IMR-90 (cell line): ENCODE results near the gene SMIM7. TPM values are rescaled to one million over a fixed set of nuclear protein-coding genes. Genes with fewer than 3 reads are reported as not detected.

Experiments used
- ATAC-seq: fragments of 200-7000 bp; cut with Tn5 transposase; 2 replicates; pipeline ENCODE4 v1.9.1; 2020; ENCODE audit warnings: low read depth, mild to moderate bottlenecking, moderate library complexity
- BruUV-seq: library from RNA; stranded (reverse); fragments of 400-500 nt; replicated peaks from 2 replicates; lab custom pipeline; 2021; lab: Mats Ljungman, UMichigan
- CTCF ChIA-PET: fragments of 300-600 bp; formaldehyde crosslinking; extraction: SDS; loops from one replicate; lab custom pipeline; 2021; ENCODE audit warnings: antibody characterized with exemption; lab: Yijun Ruan, JAX
- POLR2A ChIA-PET: fragments of 300-600 bp; sonication (Branson Sonifier 250); formaldehyde crosslinking; loops from one replicate; lab custom pipeline; 2022; ENCODE audit warnings: antibody characterized with exemption; ENCODE audit not compliant: unreplicated experiment; lab: Charles Lee
- DNase-seq: peaks from one replicate; pipeline ENCODE4 v3.0.0; 2013
- H2AFZ ChIP-seq: replicated peaks from 2 replicates; pipeline ENCODE3; 2013; ENCODE audit warnings: low read length, mild to moderate bottlenecking; ENCODE audit not compliant: poor library complexity
- H2AK5ac ChIP-seq: 2 replicates; pipeline ENCODE4 v1.6.1; 2013; ENCODE audit warnings: low read depth, low read length, inconsistent platforms
- H2AK9ac ChIP-seq: replicated peaks from 2 replicates; pipeline ENCODE3; 2013; ENCODE audit warnings: mild to moderate bottlenecking, low read depth, low read length, moderate library complexity; ENCODE audit not compliant: poor library complexity
- H2BK120ac ChIP-seq: 2 replicates; pipeline ENCODE4 v1.6.1; 2013; ENCODE audit warnings: low read depth, low read length, inconsistent platforms
- H2BK15ac ChIP-seq: 3 replicates; pipeline ENCODE4 v1.6.1; 2013; ENCODE audit warnings: low read depth, low read length, inconsistent platforms
- H2BK20ac ChIP-seq: 2 replicates; pipeline ENCODE4 v1.6.1; 2013; ENCODE audit warnings: low read depth, mild to moderate bottlenecking, inconsistent platforms, low read length, moderate library complexity
- H2BK5ac ChIP-seq: 2 replicates; pipeline ENCODE4 v1.6.1; 2013; ENCODE audit warnings: mild to moderate bottlenecking, low read depth, low read length, inconsistent platforms; ENCODE audit not compliant: poor library complexity, severe bottlenecking
- H3K14ac ChIP-seq: replicated peaks from 2 replicates; pipeline ENCODE4 v1.6.1; 2013; ENCODE audit warnings: low read depth, low read length, inconsistent platforms
- H3K18ac ChIP-seq: 2 replicates; pipeline ENCODE4 v1.6.1; 2013; ENCODE audit warnings: low read depth, low read length, control low read depth
- H3K23ac ChIP-seq: 2 replicates; pipeline ENCODE4 v1.6.1; 2013; ENCODE audit warnings: low read depth, low read length, inconsistent platforms
- H3K27ac ChIP-seq: 2 replicates; pipeline ENCODE4 v1.5.1; 2013; ENCODE audit warnings: mild to moderate bottlenecking, control low read depth, low read length; ENCODE audit not compliant: insufficient read depth
- H3K27me3 ChIP-seq: 2 replicates; pipeline ENCODE4 v1.6.1; 2013; ENCODE audit warnings: low read length; ENCODE audit not compliant: control insufficient read depth, insufficient read depth
- H3K36me3 ChIP-seq: 2 replicates; pipeline ENCODE4 v1.6.1; 2013; ENCODE audit warnings: low read length, mixed read lengths; ENCODE audit not compliant: control insufficient read depth, insufficient read depth
- H3K4ac ChIP-seq: 2 replicates; pipeline ENCODE4 v1.6.1; 2013; ENCODE audit warnings: low read depth, low read length, inconsistent platforms
- H3K4me1 ChIP-seq: 2 replicates; pipeline ENCODE4 v1.6.1; 2013; ENCODE audit warnings: low read length, mixed read lengths; ENCODE audit not compliant: control insufficient read depth, insufficient read depth
- H3K4me2 ChIP-seq: 2 replicates; pipeline ENCODE4 v1.6.1; 2013; ENCODE audit warnings: low read depth, mild to moderate bottlenecking, control low read depth, low read length, moderate library complexity
- H3K4me3 ChIP-seq: 2 replicates; pipeline ENCODE4 v1.5.1; 2013; ENCODE audit warnings: low read depth, mild to moderate bottlenecking, control low read depth, low read length, moderate library complexity; ENCODE audit not compliant: insufficient read depth
- H3K56ac ChIP-seq: 2 replicates; pipeline ENCODE4 v1.6.1; 2013; ENCODE audit warnings: low read length, inconsistent platforms; ENCODE audit not compliant: insufficient read depth; ENCODE audit errors: extremely low read depth
- H3K79me1 ChIP-seq, 2 experiments: 2 replicates each; pipeline ENCODE4 v1.6.1; 2013; ENCODE audit warnings: low read length in 2 of 2, inconsistent platforms in 1 of 2, low read depth in 1 of 2
- H3K9ac ChIP-seq: 2 replicates; pipeline ENCODE4 v1.6.1; 2013; ENCODE audit warnings: low read depth, low read length, control low read depth
- H3K9me1 ChIP-seq: 2 replicates; pipeline ENCODE4 v1.6.1; 2013; ENCODE audit warnings: low read length, inconsistent platforms; ENCODE audit not compliant: insufficient read depth
- H3K9me3 ChIP-seq: 2 replicates; pipeline ENCODE4 v1.6.1; 2013; ENCODE audit warnings: low read length; ENCODE audit not compliant: control insufficient read depth, insufficient read depth
- H4K20me1 ChIP-seq: 2 replicates; pipeline ENCODE4 v1.6.1; 2013; ENCODE audit warnings: low read length, inconsistent platforms; ENCODE audit not compliant: insufficient read depth
- H4K5ac ChIP-seq: 2 replicates; pipeline ENCODE4 v1.6.1; 2013; ENCODE audit warnings: mild to moderate bottlenecking, low read depth, low read length, control low read depth
- H4K8ac ChIP-seq, 2 experiments: 2 replicates each; pipeline ENCODE4 v1.6.1; 2013; ENCODE audit warnings: low read depth in 2 of 2, low read length in 2 of 2, control low read depth in 1 of 2, inconsistent platforms in 1 of 2
- H4K91ac ChIP-seq: 2 replicates; pipeline ENCODE4 v1.6.1; 2013; ENCODE audit warnings: low read depth, low read length, inconsistent platforms; ENCODE audit not compliant: insufficient read depth
- BHLHE40 ChIP-seq: fragments of 150-350 bp; IDR thresholded peaks from 2 replicates; pipeline ENCODE4 v1.6.1; 2016; ENCODE audit warnings: mild to moderate bottlenecking, low read depth, low read length
- CEBPB ChIP-seq: IDR thresholded peaks from 2 replicates; pipeline ENCODE4 v1.6.1; 2012; ENCODE audit warnings: low read depth, low read length, improper control_type of control experiment
- CHD1 ChIP-seq: IDR thresholded peaks from 2 replicates; pipeline ENCODE4 v1.6.1; 2012; ENCODE audit warnings: low read depth, low read length, improper control_type of control experiment
- CTCF ChIP-seq: conservative IDR thresholded peaks from 2 replicates; pipeline ENCODE4 v1.5.1; 2012; ENCODE audit warnings: mild to moderate bottlenecking, low read depth, low read length, improper control_type of control experiment
- ELK1 ChIP-seq: fragments of 150-350 bp; IDR thresholded peaks from 2 replicates; pipeline ENCODE4 v1.6.1; 2016; ENCODE audit warnings: low read depth, mild to moderate bottlenecking, low read length, moderate library complexity, borderline replicate concordance
- FOS ChIP-seq: fragments of 150-350 bp; IDR thresholded peaks from 2 replicates; pipeline ENCODE4 v1.6.1; 2016; ENCODE audit warnings: low read depth, low read length
- MAFK ChIP-seq: IDR thresholded peaks from 2 replicates; pipeline ENCODE4 v1.6.1; 2012; ENCODE audit warnings: low read depth, low read length, improper control_type of control experiment
- MAZ ChIP-seq: IDR thresholded peaks from 2 replicates; pipeline ENCODE4 v1.6.1; 2012; ENCODE audit warnings: low read depth, mild to moderate bottlenecking, low read length, improper control_type of control experiment, moderate library complexity, borderline replicate concordance
- MXI1 ChIP-seq: IDR thresholded peaks from 2 replicates; pipeline ENCODE4 v1.6.1; 2012; ENCODE audit warnings: low read depth, mild to moderate bottlenecking, low read length, moderate library complexity, borderline replicate concordance
- NFE2L2 ChIP-seq: fragments of 150-350 bp; IDR thresholded peaks from 2 replicates; pipeline ENCODE4 v1.6.1; 2016; ENCODE audit warnings: low read depth, mild to moderate bottlenecking, low read length
- POLR2A ChIP-seq: IDR thresholded peaks from 2 replicates; pipeline ENCODE4 v1.6.1; 2012; ENCODE audit warnings: mild to moderate bottlenecking, low read depth, low read length
- RAD21 ChIP-seq: IDR thresholded peaks from 2 replicates; pipeline ENCODE4 v1.6.1; 2012; ENCODE audit warnings: low read length, improper control_type of control experiment
- RCOR1 ChIP-seq: IDR thresholded peaks from 2 replicates; pipeline ENCODE4 v1.6.1; 2012; ENCODE audit warnings: mild to moderate bottlenecking, low read length, improper control_type of control experiment; ENCODE audit not compliant: insufficient replicate concordance
- RFX5 ChIP-seq: IDR thresholded peaks from 2 replicates; pipeline ENCODE4 v1.8.0; 2012; ENCODE audit warnings: low read depth, mild to moderate bottlenecking, low read length, moderate library complexity
- SMC3 ChIP-seq: fragments of 150-350 bp; IDR thresholded peaks from 2 replicates; pipeline ENCODE4 v1.6.1; 2016; ENCODE audit warnings: low read depth, mild to moderate bottlenecking, antibody characterized with exemption, low read length, moderate library complexity
- WGBS, 2 experiments: methylation state at CpG; one replicate each; pipeline versions ENCODE4 v1.1.5 to v1.1.7; 2013; ENCODE audit warnings: missing lambda C conversion rate in 2 of 2; ENCODE audit not compliant: insufficient read length in 1 of 2; ENCODE audit errors: extremely low coverage in 2 of 2; 5-methylcytosine and 5-hydroxymethylcytosine counted together
- dilution Hi-C: fragments of 300-500 bp; cut with HindIII; formaldehyde crosslinking; loops from one replicate; pipeline ENCODE4 v1.14.3; 2018; ENCODE audit warnings: low sequenced_read_pairs; ENCODE audit not compliant: unreplicated experiment
- in situ Hi-C: fragments of 300-500 bp; cut with MboI; formaldehyde crosslinking; loops from 3 replicates; pipeline ENCODE4 v1.14.3; 2019; ENCODE audit warnings: low sequenced_read_pairs, inconsistent platforms, mixed read lengths
- intact Hi-C: fragments of 100-400 bp; cut with micrococcal nuclease; formaldehyde crosslinking; loops from 2 replicates; pipeline ENCODE4 v1.10.0; 2022
- polyA plus RNA-seq, 3 experiments: library from polyadenylated mRNA; depleted of rRNA; stranded (reverse); fragments of >200 nt; gene quantifications; 2 replicates each; pipeline ENCODE4 v1.2.3, GENCODE V29; 2012; ENCODE audit warnings: low replicate concordance in 1 of 3
- total RNA-seq: library from RNA; depleted of rRNA; stranded (reverse); fragments of >200 nt; gene quantifications from 2 replicates; pipeline ENCODE4 v1.2.3, GENCODE V29; 2012
- TF ChIP-seq, protein P1 (sequence below): fragments of 150-350 bp; IDR thresholded peaks from 2 replicates; pipeline ENCODE4 v1.6.1; 2017; ENCODE audit warnings: mild to moderate bottlenecking, antibody characterized with exemption, low read length, low read depth

Gene SMIM7
- total and polyA plus RNA-seq, 2 of the 4 experiments (the other 2 are of a cell fraction), result 55.7 to 64.8 TPM

- Histone ChIP-seq H4K5ac (no peak overlapping the region), H4K8ac (no peak overlapping the region), H3K4me1 (peaks cover 5% of the 10 kb centered on the region; the same call in 1 of the 2 replicates), H3K4me2 (no peak overlapping the region), H2AK9ac (no peak overlapping the region), H3K4me3 (no peak overlapping the region), H2BK20ac (no peak overlapping the region), H3K9ac (no peak overlapping the region), H3K14ac (no peak overlapping the region), H3K18ac (no peak overlapping the region), H2BK15ac (no peak overlapping the region), H3K23ac (no peak overlapping the region), H2AK5ac (no peak overlapping the region), H3K27ac (no peak overlapping the region), H4K91ac (no peak overlapping the region), H2BK120ac (no peak overlapping the region), H2AFZ (no peak overlapping the region), H3K36me3 (peaks cover 11% of the 10 kb centered on the region), H3K9me1 (peaks cover 21% of the 10 kb centered on the region), H2BK5ac (no peak overlapping the region), H3K56ac (no peak overlapping the region), H3K9me3 (no peaks in the 10 kb centered on the region), H3K79me1 (peaks cover 14 to 86% of the 10 kb centered on the region in 2 experiments), H3K4ac (no peak overlapping the region), H4K20me1 (peaks cover 89% of the 10 kb centered on the region), H3K27me3 (no peaks in the 10 kb centered on the region)
- ATAC-seq (no peak), DNase-seq (no peak)
- dilution Hi-C loops (no loop called here), intact Hi-C loops (no loop called here), in situ Hi-C loops (no loop called here)
- POLR2A ChIA-PET, result no interaction called here
- no TSS peak for BruUV-seq
- TF ChIP-seq FOS (no peak), CEBPB (no peak), CHD1 (no peak), RAD21 (no peak), MAZ (no peak), SMC3 (no peak), ELK1 (no peak), MAFK (no peak), RCOR1 (no peak), RFX5 (no peak), MXI1 (no peak), NFE2L2 (no peak), BHLHE40 (no peak), POLR2A (no peak), CTCF (no peak)
- TF ChIP-seq, protein P1, sequence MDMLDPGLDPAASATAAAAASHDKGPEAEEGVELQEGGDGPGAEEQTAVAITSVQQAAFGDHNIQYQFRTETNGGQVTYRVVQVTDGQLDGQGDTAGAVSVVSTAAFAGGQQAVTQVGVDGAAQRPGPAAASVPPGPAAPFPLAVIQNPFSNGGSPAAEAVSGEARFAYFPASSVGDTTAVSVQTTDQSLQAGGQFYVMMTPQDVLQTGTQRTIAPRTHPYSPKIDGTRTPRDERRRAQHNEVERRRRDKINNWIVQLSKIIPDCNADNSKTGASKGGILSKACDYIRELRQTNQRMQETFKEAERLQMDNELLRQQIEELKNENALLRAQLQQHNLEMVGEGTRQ, result no peak
- CTCF ChIA-PET, result no interaction called here
- 94% methylated on average over 5 of the region's 10 CpGs; no CpG with 5 or more reads in 1 of the 2 experiments for WGBS, 2 experiments
Measured at GRCh38 chr19:16624236-16624635, 35.7 kb downstream of the SMIM7 start.
